Measurements from ENCODE around the gene ANKRD34C.

The ANKRD34C gene

DNA sequence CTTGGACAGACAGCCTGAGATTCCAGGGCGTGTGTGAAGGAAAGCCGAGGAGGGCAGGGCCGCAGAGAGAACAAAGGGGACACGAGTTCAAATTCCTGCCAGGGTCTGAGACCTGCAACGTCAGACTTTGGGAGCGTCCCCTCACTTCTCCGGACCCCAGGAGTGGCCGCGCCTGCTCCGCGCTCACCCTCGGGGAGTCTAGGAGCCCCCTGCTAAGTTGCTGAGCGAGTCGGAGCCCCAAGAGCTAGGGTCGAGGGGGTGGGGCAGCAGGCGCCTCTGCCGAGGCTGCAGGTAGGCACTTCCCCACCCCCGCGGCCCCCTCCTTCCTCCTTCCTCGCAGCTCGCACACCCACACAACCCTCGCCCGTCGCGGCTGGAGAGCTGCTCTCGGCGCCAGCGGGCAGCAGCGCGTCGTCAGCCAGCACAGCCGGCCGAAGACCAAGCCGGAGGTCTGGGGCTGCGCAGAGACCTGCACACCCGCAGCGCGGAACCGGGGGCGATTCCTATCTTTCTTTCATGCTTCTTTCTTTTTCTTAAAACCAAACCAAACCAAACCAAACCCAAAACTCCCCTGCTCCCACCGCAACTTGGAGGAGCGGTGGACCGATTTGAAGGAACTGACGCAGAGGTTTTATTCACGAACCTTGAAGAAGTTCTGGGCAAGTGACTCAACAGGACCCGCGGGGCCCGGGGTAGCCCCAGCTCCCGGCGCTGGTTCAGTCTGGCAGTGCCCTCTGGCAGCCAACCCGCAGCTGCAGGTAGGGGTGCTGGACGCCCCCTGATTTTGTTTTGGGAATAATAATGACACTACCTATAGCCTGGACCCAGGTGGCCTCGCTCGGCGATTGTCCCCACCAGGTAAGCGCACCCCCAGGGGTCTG, at the start of gene ANKRD34C:
TSS of gene ANKRD34C (plus strand) at position 352 of the 881 bp plus-strand sequence. CDS start 10,563 bp downstream, outside the sequence.
- in situ Hi-C loops (cut with HindIII; ENCODE audit: low sequenced_read_pairs): no loop called here

DNA sequence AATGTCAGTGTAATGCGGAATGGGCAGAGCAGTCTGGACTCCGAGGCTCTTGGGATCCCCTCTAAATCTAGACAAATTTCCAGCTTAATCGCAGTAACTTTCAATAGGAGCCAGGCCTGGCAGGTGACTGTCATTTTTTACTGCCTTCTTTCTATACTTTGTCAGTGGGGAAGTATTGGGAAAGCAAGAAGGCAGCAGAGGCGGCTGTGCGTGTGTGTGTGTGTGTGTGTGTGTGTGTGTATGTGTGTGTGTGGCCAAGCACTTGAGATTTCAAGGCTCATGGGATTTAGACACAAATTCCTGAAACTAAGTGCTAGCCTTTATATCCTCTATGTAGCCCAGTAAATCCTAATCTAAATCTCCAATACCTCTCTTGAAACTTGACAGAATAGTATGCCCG, 49.3 kb upstream of the ANKRD34C start:
- in situ Hi-C loops (cut with HindIII; ENCODE audit: low sequenced_read_pairs): no loop called here

DNA sequence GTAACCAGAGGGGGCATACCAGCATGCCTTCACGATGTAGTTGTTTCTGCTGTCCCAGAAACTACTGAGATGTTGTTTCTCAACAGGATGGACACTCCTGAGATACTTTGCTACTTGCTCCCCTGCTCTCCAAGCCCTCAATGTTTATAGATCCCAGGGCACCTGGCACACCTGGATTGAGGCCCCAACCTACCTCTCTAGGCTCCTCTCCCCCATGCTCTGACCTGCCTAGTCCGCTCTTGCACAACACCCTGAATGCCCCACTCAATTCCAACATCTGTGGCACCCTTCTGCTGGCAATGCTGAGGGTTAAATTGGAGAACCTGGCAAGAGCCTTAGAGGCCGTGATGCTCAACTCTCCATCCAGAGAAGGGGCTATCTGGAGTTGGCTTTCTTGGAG, 42.5 kb upstream of the ANKRD34C start:
- in situ Hi-C loops (cut with HindIII; ENCODE audit: low sequenced_read_pairs): no loop called here

DNA sequence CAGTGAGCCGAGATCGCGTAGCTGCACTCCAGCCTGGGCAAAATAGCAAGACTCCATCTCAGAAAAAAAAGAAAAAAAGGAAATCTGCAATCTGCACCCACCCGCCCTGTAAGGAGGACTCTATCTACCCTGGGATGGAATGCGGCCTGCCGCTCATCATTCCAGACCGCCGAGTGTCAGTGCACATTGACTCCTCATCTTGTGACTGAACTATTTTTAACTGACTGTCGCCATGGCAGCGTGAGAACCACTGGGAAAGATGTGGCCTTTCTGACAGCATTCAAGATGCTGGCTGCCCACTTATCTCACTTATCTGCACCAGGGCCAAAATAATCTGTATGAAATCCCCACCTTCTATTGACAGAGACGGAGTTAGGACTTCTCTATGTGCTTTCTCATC, 38.8 kb upstream of the ANKRD34C start:
- in situ Hi-C loops (cut with HindIII; ENCODE audit: low sequenced_read_pairs): no loop called here

DNA sequence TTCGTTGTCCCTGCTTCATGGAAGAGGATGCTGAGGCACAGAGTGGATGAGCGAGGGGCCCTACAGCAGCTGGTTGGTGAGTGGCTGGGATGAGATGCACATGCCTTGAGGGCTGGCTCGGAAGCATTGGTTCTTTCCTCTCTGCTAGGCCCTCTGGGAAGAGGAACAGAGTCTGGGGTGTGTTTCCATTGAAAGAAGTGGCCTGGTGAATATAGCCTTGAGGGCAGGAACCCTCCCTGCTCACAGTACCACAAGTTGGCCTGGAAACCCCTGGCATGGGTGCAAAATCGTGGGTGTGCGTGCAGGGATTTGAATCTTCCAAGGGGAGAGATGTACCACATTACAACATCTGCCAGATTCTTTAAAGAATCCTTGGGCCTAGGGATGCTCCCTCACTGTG, 37.6 kb upstream of the ANKRD34C start:
- in situ Hi-C loops (cut with HindIII; ENCODE audit: low sequenced_read_pairs): no loop called here

DNA sequence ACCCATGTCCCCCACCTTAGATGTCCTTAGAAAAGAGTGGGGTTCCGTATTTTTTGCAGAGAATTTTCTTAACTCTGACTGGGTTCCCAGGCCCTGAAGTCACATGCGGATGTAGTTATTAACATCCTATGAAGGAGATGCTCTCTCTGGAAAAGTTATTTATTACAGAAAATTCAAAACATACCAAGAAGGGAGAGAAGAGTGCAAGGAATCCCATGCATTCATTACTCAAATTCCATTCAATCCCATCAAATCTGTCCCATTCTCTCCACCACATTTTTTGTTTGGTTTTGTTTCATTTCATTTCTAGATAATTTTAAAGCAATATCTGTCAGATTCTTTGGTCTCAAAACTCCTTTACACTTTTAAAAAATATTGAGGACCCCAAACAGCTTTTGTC, 34.3 kb upstream of the ANKRD34C start:
- in situ Hi-C loops (cut with HindIII; ENCODE audit: low sequenced_read_pairs): no loop called here

DNA sequence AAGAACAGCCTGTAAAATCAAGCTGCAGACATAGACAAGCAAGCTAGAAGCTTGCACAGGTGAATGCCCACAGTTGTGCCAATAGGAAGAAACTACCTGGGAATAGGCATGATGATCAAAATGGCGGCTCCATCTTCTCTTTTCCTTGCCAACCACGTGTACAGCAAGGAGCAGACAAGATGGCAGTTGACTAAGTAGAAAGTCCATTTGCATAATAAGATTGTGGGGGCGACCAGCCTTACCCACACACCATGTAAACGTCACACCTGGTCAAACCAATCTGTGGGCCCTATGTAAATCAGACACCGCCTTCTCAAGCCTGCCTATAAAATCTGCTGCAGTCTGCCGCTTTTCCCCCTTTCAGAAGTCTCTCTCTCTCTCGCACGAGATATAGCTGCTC, 25.1 kb upstream of the ANKRD34C start:
- in situ Hi-C loops (cut with HindIII; ENCODE audit: low sequenced_read_pairs): no loop called here

DNA sequence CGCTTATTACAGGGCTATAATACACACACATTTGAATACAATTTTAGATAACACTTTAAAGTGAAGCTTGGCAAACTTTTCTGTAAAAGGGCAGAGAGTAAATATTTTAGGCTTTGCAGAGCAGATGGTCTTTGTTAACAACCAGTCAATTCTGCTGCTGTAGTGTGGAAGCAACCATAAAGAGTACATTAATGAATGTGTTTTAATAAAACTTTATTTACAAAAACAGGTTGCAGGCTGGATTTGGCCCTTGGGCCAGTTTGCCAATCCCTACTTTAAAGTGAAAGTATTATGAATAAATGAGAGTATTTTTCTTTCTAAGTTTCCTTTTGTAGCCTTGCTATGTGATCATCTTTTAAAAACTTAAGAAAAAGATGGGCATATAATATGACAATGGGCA, 20.7 kb upstream of the ANKRD34C start:
- in situ Hi-C loops (cut with HindIII; ENCODE audit: low sequenced_read_pairs): no loop called here

DNA sequence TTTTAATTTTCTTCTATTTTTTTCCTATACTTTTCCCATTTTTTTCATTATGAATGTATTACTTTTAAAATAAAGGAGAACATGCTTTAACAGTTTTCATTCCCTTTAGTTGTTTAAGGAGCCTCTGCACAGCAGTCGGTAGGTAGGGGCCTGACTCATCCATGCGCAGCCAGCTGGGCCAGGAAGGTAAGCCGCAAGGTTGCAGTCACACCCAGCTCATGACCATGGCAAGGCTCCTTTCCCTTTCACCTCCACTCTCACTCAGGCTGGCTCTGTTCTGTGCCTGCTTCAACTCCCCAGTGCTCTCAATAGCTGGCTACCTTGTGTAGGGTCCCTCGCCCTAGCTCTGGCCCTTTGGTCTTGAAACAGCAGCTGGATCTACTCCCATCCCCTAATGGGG, 17.4 kb upstream of the ANKRD34C start:
- in situ Hi-C loops (cut with HindIII; ENCODE audit: low sequenced_read_pairs): no loop called here

DNA sequence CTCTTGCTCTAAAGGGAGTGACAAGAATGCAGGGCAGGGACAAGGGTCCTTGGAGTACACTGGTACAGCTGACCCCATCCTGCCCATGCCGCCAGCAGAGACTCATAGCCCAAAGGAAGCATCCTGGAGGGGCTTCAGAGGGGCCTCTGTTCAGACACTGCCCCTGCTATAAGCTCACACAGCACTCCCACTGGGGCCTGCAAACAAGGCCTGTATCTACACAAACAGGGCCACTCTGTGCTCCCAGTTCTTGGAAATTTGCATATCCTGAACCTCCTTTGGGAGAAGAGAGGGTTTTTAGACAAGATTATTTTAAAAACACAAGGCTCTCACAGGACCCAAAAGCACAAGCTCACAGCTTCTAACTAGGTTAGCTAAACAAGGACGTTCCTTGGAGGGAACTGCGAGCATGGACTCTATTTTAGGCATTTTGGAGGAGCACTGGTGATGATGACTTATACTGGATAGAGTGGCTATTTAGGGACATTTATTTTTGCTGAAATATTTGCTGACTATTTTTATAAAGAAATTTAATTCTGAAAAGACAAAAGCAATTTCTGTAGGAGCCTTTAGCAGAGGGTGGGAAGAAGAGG, 16.4 kb upstream of the ANKRD34C start:
- in situ Hi-C loops (cut with HindIII; ENCODE audit: low sequenced_read_pairs): no loop called here

DNA sequence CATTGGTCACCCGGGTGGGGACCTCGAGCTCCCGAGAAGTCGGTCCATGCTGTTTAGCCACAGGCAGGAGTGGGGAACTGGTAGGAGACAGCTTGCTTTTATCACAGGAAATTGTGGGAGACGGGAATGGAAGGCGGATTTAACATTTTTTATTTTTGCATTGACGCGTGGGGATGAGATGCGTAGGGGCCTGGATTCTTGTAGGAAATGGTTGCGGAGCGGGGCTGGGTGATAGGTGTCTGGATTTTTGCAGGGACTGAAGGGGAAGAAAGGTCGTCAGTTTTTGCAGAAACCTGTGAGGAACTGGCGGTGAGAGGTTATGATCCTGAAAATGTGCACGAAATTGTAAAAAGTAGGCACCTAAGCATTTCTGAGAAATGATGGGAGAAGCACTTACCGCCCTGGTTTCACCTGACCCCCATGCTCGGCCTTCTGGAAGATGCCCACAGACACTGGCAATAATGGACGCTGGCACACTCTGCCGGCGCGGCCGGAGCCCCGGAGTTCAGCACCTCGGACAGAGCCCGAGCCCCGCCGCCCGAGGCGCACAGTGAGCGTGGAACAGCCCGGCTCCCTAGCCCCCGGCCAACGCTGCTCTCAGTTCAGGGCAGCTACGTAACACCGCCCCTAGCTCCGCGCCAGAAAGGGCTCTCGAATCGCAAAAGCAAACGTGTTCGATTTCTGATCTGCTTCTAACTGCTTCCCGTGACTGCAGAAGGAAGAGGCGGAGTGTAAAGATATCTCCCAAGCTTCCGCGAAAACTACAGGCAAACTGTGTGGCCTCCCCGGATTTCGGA, 928 bp downstream of the ANKRD34C start:
- in situ Hi-C loops (cut with HindIII; ENCODE audit: low sequenced_read_pairs): no loop called here

DNA sequence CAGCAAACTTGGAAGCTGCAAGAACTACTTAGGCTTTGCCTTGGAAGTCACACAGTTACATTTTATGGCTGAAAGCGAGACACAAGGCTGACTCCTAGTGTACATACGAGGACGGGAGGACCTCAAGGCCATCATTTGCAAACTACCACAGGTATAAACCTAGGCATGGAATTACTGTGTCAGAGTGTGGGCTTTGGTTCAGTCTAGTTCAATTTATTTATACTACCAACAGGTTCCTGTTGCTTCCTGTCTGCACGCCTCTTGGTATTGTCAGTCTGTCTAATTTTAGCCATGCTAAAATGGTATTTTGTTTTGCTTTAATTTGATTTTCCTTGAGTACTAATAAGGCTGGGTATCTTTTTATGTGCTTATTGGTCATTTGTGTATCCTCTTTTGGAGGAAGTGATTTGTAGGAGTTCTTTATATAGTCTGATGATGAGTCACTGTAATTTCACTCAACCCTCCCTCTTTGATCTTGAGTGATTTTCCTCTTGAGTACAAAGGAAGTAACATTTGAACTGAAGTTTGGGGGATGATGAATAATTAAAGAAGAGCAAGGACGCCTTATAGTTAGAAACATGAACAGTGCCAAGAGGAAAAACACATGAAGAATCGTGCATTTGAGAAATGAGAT, 8.2 kb downstream of the ANKRD34C start:
- in situ Hi-C loops (cut with HindIII; ENCODE audit: low sequenced_read_pairs): no loop called here

DNA sequence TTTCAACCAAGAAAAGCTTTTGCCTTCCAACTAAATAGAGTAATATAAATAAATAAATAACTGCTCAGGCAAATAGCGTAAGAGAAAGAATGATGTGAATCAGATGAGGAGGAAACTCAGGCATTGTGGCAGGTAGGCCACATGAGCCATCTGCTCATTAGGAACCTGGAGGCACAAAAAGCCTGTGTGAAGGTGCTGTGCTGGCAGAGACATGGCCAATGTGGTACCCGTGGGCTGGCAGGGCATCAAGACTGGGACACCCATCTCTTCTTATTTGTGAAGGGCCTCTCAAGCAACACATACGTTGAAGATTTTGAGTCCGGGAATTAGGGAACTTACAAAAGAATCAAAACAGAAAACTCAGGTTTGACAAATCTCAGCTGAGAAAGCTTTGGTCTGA, 9.5 kb downstream of the ANKRD34C start:
- in situ Hi-C loops (cut with HindIII; ENCODE audit: low sequenced_read_pairs): no loop called here

DNA sequence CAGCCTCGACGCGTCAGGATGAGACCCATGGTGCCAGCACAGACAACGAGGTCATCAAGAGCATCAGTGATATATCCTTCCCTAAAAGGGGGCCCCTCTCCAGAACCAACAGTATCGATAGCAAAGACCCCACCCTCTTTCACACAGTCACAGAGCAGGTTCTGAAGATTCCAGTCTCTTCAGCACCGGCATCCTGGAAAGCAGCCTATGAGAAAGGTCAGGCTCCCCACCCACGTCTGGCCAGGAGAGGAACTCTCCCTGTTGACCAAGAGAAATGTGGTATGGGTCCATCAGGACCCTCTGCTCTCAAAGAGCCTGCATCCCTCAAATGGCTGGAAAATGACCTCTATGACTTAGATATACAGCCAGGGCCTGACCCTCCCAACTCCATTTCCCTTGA, 11.6 kb downstream of the ANKRD34C start:
- in situ Hi-C loops (cut with HindIII; ENCODE audit: low sequenced_read_pairs): no loop called here

DNA sequence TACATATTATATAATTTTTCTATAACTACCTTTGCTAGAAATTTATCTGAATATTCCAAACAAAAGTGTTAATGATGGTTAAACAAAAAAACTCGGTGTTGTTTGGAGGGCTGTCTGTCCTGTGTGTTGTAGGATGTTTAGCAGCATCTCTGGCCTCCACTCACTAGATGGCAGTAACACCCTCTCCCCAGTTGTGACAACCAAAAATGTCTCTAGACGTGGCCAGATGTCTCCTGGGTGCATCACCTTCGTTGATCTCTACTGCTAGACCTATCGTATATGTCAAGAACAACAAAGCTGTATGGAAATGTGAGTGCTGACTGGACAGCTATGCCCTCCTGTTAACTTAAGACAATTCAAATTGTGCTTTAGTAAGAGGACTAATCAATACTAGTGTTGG, 14.1 kb downstream of the ANKRD34C start:
- in situ Hi-C loops (cut with HindIII; ENCODE audit: low sequenced_read_pairs): no loop called here

DNA sequence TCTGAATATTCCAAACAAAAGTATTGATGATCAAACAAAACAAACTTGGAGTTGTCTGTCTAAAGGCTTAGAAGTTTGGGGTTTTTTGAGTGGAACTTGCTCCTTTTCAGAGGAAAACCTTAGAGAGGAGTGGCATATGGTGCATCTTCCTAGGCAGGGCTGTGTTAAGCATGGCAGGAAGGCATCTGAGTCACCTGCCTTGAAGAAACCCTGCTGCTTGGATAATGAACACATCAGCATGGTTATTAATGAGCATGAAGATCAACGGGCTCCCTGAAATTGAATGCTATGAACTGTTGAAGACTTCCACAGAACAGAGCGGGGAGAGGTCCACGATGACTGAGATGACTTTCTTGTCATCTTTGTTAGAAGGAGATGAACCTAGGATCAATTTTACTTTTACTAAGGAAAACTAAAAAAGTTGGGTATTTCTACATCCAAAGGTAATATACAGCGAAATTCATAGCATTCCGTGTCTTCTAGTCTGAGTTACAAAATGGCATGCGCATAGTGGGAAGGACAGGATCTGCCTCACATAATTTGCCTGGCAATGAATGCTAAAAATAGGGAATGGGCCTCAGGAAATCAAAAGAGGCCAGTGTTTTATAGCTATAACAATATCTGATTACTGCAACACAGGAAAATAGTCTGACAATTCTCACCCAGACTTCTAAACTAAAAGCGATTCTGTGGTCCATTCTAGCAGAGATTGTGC, 16.8 kb downstream of the ANKRD34C start:
- in situ Hi-C loops (cut with HindIII; ENCODE audit: low sequenced_read_pairs): no loop called here

DNA sequence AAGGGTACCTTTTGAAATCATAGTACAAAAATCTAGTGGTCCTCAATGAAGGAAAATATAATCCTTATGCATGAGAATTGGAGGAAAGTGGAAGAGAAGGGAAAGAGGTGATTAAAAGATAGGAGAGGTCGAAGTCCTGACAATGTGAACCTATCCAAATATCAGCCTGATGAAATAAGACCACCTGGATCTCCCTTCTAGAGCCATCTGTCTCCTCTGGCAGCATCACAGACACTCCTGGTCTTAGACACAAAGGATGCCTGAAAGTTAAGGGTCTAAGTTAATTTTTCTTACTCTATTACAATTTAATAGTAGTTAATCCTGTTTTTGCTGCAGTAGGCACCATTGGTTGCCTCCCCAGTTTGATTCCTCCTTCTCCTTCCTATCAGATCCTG, 17.3 kb downstream of the ANKRD34C start:
- in situ Hi-C loops (cut with HindIII; ENCODE audit: low sequenced_read_pairs): no loop called here

DNA sequence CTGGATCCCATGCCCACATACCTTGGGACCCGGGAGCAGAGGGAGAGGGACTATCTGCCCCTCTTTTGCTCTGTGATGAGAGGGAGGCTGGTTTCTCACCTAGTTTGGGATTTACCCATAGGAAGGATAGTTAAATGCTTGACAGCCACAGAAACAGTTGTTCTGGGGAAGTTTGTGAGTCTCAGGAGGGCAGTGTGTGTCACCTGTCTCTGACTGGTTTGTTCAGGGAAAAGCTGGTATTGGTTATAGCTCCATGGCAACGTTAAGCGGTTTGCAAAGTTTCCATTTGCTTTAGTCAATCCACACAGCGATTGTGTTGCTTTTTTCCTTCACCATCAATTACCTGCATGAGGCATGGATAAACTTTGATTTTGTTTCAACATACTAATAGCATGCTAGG, 24.7 kb downstream of the ANKRD34C start:
- in situ Hi-C loops (cut with HindIII; ENCODE audit: low sequenced_read_pairs): no loop called here

DNA sequence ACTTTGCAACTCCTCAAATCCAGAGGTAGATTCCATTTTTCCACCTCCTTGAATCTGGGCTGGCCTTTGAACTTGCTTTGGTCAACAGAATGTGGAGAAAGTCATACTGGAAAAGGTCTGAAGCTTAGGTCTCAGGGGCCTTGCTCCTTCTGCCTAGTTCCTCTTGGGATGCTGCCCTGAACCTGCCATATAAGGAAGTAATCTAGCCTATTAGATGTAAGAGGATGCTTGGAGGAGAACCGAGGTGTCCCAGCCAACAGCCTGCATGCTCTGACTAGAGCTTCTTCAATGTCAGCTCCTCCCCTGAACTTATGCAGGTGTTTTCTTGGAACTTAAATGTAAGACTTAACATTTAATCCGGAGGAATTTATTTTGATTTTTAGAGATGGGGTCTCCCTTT, 26.4 kb downstream of the ANKRD34C start:
- in situ Hi-C loops (cut with HindIII; ENCODE audit: low sequenced_read_pairs): no loop called here

DNA sequence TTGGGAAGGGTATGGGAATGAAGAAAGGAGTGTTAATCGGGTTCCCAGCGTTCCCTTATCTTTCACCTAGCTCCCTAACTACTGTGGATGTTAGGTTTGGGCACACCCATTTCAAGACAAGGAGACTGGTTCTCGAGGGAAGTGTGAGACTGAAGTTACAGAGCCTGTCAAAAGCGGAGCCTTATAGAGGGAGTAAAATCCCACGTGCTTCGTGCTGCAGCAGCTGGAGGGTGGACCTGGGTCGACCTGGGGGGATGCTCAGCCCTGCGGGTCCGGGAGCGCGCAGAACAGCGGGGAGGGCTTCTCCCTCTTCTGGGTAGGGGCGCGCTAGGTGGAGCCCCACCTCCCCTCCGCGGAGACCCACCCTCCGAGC, 28.1 kb downstream of the ANKRD34C start:
- in situ Hi-C loops (cut with HindIII; ENCODE audit: low sequenced_read_pairs): no loop called here

Measured in endothelial cell of hepatic sinusoid (primary cell).